ENCODE results near the gene SRC. TPM values are rescaled to one million over a fixed set of nuclear protein-coding genes. Genes with fewer than 3 reads are reported as not detected.

SRC gene
- total RNA-seq, 1 experiment from 2014 or later = 23.3 TPM

GRCh38 chr20:37362231-37362792 lies 16.4 kb downstream of the SRC start:
- H3K27me3 ChIP-seq (replicated peaks; ENCODE audit: insufficient read depth, low read depth, low read length, poor library complexity) = no peaks in the 10 kb centered on the region
- no peak overlapping the region for H3K27ac ChIP-seq (ENCODE audit: low read depth, low read length, poor library complexity, severe bottlenecking)
- no peaks in the 10 kb centered on the region for H3K9me3 ChIP-seq (ENCODE audit: low read depth, low read length, poor library complexity, severe bottlenecking)
- no peak for DNase-seq (ENCODE audit: low spot score)
- CTCF ChIA-PET = no interaction called here
- H3K36me3 ChIP-seq (ENCODE audit: insufficient read depth, low read length, poor library complexity, severe bottlenecking) = peaks cover 9% of the 10 kb centered on the region
- POLR2A ChIA-PET (ENCODE audit: low non-redundant PET) = no interaction called here
- no peaks in the 10 kb centered on the region for H3K4me1 ChIP-seq (ENCODE audit: insufficient read depth, low read length, poor library complexity, severe bottlenecking)
- no TSS peak for BruUV-seq (replicated peaks)
- TF ChIP-seq CTCF (conservative IDR thresholded peaks at IDR 0.05; ENCODE audit: low read depth, low read length) (no peak), EZH2 (IDR thresholded peaks at IDR 0.05; ENCODE audit: borderline replicate concordance, low read depth, low read length, poor library complexity, severe bottlenecking) (no peak)
- H3K4me3 ChIP-seq (ENCODE audit: low read depth, low read length, poor library complexity, severe bottlenecking) = no peak overlapping the region
- intact Hi-C loops (cut with micrococcal nuclease; ENCODE audit: unreplicated experiment) = no loop called here

GRCh38 chr20:37362821-37363220 lies 16.9 kb downstream of the SRC start:
- H3K4me1 ChIP-seq (ENCODE audit: insufficient read depth, low read length, poor library complexity, severe bottlenecking) = no peaks in the 10 kb centered on the region
- H3K4me3 ChIP-seq (ENCODE audit: low read depth, low read length, poor library complexity, severe bottlenecking) = no peak overlapping the region
- no TSS peak for BruUV-seq (replicated peaks)
- POLR2A ChIA-PET (ENCODE audit: low non-redundant PET) = no interaction called here
- no peak for DNase-seq (ENCODE audit: low spot score)
- no peak overlapping the region for H3K27ac ChIP-seq (ENCODE audit: low read depth, low read length, poor library complexity, severe bottlenecking)
- CTCF ChIA-PET = no interaction called here
- H3K9me3 ChIP-seq (ENCODE audit: low read depth, low read length, poor library complexity, severe bottlenecking) = no peaks in the 10 kb centered on the region
- TF ChIP-seq CTCF (conservative IDR thresholded peaks at IDR 0.05; ENCODE audit: low read depth, low read length) (no peak), EZH2 (IDR thresholded peaks at IDR 0.05; ENCODE audit: borderline replicate concordance, low read depth, low read length, poor library complexity, severe bottlenecking) (no peak)
- intact Hi-C loops (cut with micrococcal nuclease; ENCODE audit: unreplicated experiment) = no loop called here
- H3K27me3 ChIP-seq (replicated peaks; ENCODE audit: insufficient read depth, low read depth, low read length, poor library complexity) = no peaks in the 10 kb centered on the region
- H3K36me3 ChIP-seq (ENCODE audit: insufficient read depth, low read length, poor library complexity, severe bottlenecking) = peaks cover 9% of the 10 kb centered on the region

GRCh38 chr20:37363221-37364012 lies 17.5 kb downstream of the SRC start:
- POLR2A ChIA-PET (ENCODE audit: low non-redundant PET) = no interaction called here

More at GRCh38 chr20:37363221-37364012, 17.5 kb downstream of the SRC start:
- intact Hi-C loops (cut with micrococcal nuclease; ENCODE audit: unreplicated experiment) = no loop called here
- Histone ChIP-seq H3K9me3 (ENCODE audit: low read depth, low read length, poor library complexity, severe bottlenecking) (no peaks in the 10 kb centered on the region), H3K36me3 (ENCODE audit: insufficient read depth, low read length, poor library complexity, severe bottlenecking) (peaks cover 9% of the 10 kb centered on the region), H3K27ac (ENCODE audit: low read depth, low read length, poor library complexity, severe bottlenecking) (no peak overlapping the region), H3K4me1 (ENCODE audit: insufficient read depth, low read length, poor library complexity, severe bottlenecking) (no peaks in the 10 kb centered on the region), H3K27me3 (replicated peaks; ENCODE audit: insufficient read depth, low read depth, low read length, poor library complexity) (no peaks in the 10 kb centered on the region), H3K4me3 (ENCODE audit: low read depth, low read length, poor library complexity, severe bottlenecking) (no peak overlapping the region)
- TF ChIP-seq CTCF (conservative IDR thresholded peaks at IDR 0.05; ENCODE audit: low read depth, low read length) = no peak
- TF ChIP-seq EZH2 (IDR thresholded peaks at IDR 0.05; ENCODE audit: borderline replicate concordance, low read depth, low read length, poor library complexity, severe bottlenecking) = no peak
- CTCF ChIA-PET = no interaction called here
- DNase-seq (ENCODE audit: low spot score) = no peak
- no TSS peak for BruUV-seq (replicated peaks)

Data from A673 (cell line).